BLaER1 (cell line): ENCODE data around the gene POLR1D.

Experiments used
- H3K27ac ChIP-seq: shearing (Covaris generic); formaldehyde crosslinking; 2 replicates; pipeline ENCODE4 v1.8.1; 2022
- H3K27me3 ChIP-seq: shearing (Covaris generic); formaldehyde crosslinking; 2 replicates; pipeline ENCODE4 v1.8.1; 2022
- H3K36me3 ChIP-seq: shearing (Covaris generic); formaldehyde crosslinking; 2 replicates; pipeline ENCODE4 v1.8.1; 2022
- H3K4me1 ChIP-seq: shearing (Covaris generic); formaldehyde crosslinking; 2 replicates; pipeline ENCODE4 v1.8.1; 2022
- H3K4me2 ChIP-seq: shearing (Covaris generic); formaldehyde crosslinking; 2 replicates; pipeline ENCODE4 v1.8.1; 2022
- H3K4me3 ChIP-seq: shearing (Covaris generic); formaldehyde crosslinking; 2 replicates; pipeline ENCODE4 v1.8.1; 2022
- H3K9ac ChIP-seq: shearing (Covaris generic); formaldehyde crosslinking; 2 replicates; pipeline ENCODE4 v1.8.1; 2022
- H3K9me3 ChIP-seq: shearing (Covaris generic); formaldehyde crosslinking; 2 replicates; pipeline ENCODE4 v1.8.1; 2022
- H4K20me1 ChIP-seq: shearing (Covaris generic); formaldehyde crosslinking; 2 replicates; pipeline ENCODE4 v1.8.1; 2022
- Cebpa-rat ChIP-seq: shearing (Covaris generic); IDR thresholded peaks from 2 replicates; pipeline ENCODE4 v1.8.1; 2022

The POLR1D gene

DNA sequence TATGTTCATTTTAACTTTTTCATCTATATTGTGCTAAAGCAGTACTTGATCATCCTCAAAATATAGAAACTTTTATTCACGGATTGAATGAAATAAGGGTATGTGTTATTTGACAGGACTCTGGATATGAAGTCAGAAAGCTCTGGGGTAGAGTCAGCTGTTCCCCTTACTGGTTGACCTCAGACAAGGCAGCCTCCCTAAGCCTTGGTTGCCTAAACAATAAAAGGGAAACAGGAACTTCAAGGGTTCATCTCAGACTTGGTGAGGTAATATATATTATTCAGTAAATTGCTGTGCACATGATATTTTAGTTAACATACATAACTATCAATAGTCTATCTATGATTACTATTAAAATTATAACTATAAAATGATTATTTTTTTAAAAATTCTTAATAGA lies 13.6 kb downstream of the POLR1D start:
- Histone ChIP-seq H3K27ac (no peak overlapping the region), H3K4me1 (peaks cover 16% of the 10 kb centered on the region), H3K27me3 (no peaks in the 10 kb centered on the region), H4K20me1 (peaks cover 97% of the 10 kb centered on the region), H3K4me2 (no peak overlapping the region), H3K36me3 (peaks cover 69% of the 10 kb centered on the region), H3K9ac (no peak overlapping the region), H3K4me3 (no peak overlapping the region), H3K9me3 (no peaks in the 10 kb centered on the region)
- no peak for TF ChIP-seq Cebpa-rat

DNA sequence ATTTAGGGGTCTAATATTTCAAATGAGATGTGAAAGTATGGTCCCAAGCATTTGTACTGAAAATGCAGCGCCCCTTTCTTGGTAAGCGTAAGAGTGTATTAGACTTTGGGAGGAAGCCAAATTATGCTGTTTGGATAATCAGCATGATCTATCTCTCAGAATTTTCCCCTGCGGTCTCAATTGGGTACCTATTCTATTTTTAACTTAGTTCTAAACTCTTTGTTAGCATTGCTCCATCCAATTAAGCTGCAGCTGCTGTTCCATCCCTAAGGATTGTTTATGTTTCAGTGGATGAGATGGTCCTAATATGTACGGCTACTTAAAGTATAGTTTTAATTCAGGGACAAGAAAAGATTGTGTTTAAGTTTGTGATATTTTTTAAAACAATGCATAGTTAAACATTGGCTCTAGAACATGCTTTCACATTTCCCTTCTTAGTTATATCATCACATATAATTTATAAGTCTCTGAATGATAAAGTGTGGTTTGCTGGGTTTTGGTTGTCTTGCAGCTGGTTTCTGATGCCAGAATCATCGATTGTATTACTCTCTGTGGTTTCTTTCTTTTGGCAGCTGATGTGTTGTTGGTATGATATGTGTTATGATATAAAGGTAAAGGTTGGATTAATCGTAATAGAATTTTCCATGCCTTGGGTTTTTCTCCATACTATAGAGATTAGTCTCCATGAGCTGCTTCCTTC lies 15.0 kb downstream of the POLR1D start:
- Histone ChIP-seq H3K36me3 (peaks cover 55% of the 10 kb centered on the region), H3K4me3 (no peak overlapping the region), H3K4me2 (peak overlapping the region; percentile 16; the same call in 1 of the 2 replicates), H3K4me1 (peaks cover 24% of the 10 kb centered on the region), H3K27ac (0 out of 2 replicates have a peak overlapping the region, but pooled peaks have one; percentile 19), H3K9me3 (no peaks in the 10 kb centered on the region), H3K9ac (no peak overlapping the region), H3K27me3 (no peaks in the 10 kb centered on the region), H4K20me1 (peaks cover 96% of the 10 kb centered on the region)
- no peak for TF ChIP-seq Cebpa-rat

DNA sequence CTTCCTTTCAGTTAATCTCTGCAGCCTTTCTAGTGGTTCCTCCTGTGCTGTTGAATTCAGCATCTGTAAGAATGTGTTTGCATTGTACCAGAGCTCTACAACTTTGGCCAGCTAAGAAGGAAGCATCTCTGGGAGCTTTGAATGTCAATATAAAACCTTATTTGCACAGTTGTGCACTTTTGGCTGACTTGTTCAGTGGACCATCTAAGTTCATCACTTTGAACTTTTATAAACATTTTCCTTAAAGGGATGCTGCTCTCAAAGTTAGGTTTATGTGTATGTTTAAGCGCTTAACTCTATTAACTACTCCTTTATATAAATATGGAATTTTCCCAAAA lies 15.6 kb downstream of the POLR1D start:
- H4K20me1 ChIP-seq: peaks cover 96% of the 10 kb centered on the region
- no peak overlapping the region for H3K4me3 ChIP-seq
- no peaks in the 10 kb centered on the region for H3K9me3 ChIP-seq
- no peak overlapping the region for H3K9ac ChIP-seq
- H3K27me3 ChIP-seq: no peaks in the 10 kb centered on the region
- H3K4me1 ChIP-seq: peaks cover 30% of the 10 kb centered on the region
- no peak overlapping the region for H3K27ac ChIP-seq
- no peak for TF ChIP-seq Cebpa-rat
- H3K4me2 ChIP-seq: peak overlapping the region; percentile 16; the same call in 1 of the 2 replicates
- peaks cover 50% of the 10 kb centered on the region for H3K36me3 ChIP-seq

DNA sequence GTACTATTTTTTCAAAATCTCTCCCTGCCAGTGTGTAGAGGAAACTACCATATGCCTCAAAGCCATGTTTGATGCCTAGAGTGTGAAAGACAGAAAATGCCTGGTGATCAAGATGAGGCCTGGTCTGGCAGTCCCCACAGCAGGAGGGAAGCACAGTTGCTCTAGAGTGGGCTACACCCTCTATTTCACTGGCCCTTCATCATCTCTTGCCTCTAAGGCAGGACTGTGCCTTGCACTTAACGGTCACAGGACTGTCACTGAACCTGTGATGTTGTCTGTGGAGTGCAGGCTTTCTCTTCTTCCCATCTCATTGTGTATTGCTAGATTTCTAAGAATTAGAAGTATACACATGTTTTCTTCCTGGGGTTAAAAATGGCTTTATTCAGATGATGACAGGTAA lies 16.3 kb downstream of the POLR1D start:
- no peak overlapping the region for H3K27ac ChIP-seq
- TF ChIP-seq Cebpa-rat: no peak
- peaks cover 42% of the 10 kb centered on the region for H3K36me3 ChIP-seq
- H3K4me2 ChIP-seq: no peak overlapping the region
- H4K20me1 ChIP-seq: peaks cover 96% of the 10 kb centered on the region
- H3K9me3 ChIP-seq: no peaks in the 10 kb centered on the region
- H3K4me3 ChIP-seq: no peak overlapping the region
- H3K27me3 ChIP-seq: no peaks in the 10 kb centered on the region
- peaks cover 37% of the 10 kb centered on the region for H3K4me1 ChIP-seq
- H3K9ac ChIP-seq: no peak overlapping the region

DNA sequence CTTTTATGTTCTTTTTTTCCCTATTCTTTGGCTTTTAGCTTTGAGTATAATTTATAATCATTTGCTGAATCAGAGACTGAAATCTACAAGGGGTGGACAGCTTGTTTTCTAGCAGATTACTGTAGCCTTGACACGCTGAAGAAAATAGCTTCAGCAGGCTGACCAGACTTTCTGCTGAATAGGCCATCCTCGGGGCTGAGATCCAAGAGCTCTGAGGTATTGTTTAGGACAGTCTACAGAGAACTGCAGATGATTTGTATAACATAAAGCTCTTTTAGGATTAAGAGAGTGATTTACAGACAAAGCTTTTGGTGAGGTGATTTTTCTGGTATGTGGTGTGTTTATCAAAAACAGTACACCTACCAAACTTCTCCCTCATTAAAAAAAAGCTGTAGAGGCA lies 16.8 kb downstream of the POLR1D start:
- H3K27ac ChIP-seq: no peak overlapping the region
- H4K20me1 ChIP-seq: peaks cover 96% of the 10 kb centered on the region
- no peak overlapping the region for H3K4me3 ChIP-seq
- no peak overlapping the region for H3K9ac ChIP-seq
- H3K4me1 ChIP-seq: peaks cover 42% of the 10 kb centered on the region
- H3K4me2 ChIP-seq: no peak overlapping the region
- TF ChIP-seq Cebpa-rat: no peak
- H3K9me3 ChIP-seq: no peaks in the 10 kb centered on the region
- peaks cover 37% of the 10 kb centered on the region for H3K36me3 ChIP-seq
- no peaks in the 10 kb centered on the region for H3K27me3 ChIP-seq

DNA sequence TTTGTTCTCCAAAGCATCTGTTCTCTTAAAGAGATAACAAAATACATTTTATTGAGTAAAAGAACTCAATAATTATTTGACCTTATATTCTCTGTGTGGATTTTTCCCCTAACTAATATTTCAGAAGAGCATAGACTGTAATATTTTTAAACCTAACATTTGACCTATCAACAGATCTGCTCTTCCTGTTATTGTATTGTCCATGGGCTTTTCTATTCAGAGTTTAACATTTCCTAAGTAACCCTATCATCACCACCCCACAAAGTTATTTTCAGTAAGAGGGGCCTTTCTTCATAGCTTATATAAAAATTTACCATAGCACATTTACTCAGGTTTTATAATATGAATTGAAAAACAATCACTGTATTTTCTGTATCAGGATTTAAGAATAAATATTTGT lies 17.5 kb downstream of the POLR1D start:
- H3K27ac ChIP-seq: no peak overlapping the region
- H3K9me3 ChIP-seq: no peaks in the 10 kb centered on the region
- H3K4me3 ChIP-seq: no peak overlapping the region
- peaks cover 49% of the 10 kb centered on the region for H3K4me1 ChIP-seq
- no peak overlapping the region for H3K4me2 ChIP-seq
- no peak overlapping the region for H3K9ac ChIP-seq
- TF ChIP-seq Cebpa-rat: no peak
- H3K27me3 ChIP-seq: no peaks in the 10 kb centered on the region
- peaks cover 31% of the 10 kb centered on the region for H3K36me3 ChIP-seq
- peaks cover 96% of the 10 kb centered on the region for H4K20me1 ChIP-seq

DNA sequence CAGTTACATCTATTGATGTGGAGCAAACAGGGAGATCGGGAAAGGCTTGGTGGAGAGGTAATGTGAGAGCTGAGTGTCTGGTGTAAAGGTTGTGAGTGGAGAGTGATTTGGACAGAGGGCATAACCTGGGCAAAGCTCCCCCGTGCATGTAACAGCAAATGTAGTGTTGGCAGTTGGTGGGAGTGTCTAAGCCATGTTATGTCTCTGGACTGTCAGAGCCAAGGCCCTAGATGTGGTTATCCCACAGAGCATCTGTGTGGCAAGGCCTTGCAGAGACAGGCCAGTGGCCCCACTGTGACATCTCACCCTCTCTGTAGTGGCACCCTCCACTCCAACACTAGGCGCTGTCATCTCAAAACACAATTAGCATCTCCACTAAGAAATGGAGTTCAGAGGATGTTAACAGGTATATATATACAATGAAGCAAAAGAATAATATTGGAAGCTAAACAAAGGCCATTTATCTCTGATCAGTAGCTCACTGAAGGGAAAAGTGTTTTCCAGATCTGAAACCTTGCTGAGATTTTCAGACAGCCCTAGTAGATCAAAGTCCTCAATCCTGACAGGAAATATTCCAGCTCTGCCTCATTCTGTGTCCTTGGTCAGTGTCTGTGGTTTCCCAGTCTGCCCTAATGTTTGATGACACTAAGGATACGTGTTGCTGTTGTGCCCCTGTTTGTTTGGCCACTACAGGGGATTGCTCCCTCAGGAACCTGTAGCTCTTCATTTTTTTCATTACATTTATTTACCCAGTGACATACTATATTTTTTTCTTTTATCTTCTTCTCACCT lies 20.2 kb downstream of the POLR1D start:
- Histone ChIP-seq H3K9ac (no peak overlapping the region), H3K27me3 (no peaks in the 10 kb centered on the region), H3K4me1 (peaks cover 47% of the 10 kb centered on the region), H3K36me3 (peaks cover 24% of the 10 kb centered on the region), H4K20me1 (peaks cover 88% of the 10 kb centered on the region), H3K4me3 (no peak overlapping the region), H3K4me2 (peak overlapping the region; percentile 61), H3K9me3 (0 out of 2 replicates have a peak, but pooled peaks cover 7% of the 10 kb centered on the region), H3K27ac (peak overlapping the region; percentile 5; the same call in 1 of the 2 replicates)
- no peak for TF ChIP-seq Cebpa-rat

DNA sequence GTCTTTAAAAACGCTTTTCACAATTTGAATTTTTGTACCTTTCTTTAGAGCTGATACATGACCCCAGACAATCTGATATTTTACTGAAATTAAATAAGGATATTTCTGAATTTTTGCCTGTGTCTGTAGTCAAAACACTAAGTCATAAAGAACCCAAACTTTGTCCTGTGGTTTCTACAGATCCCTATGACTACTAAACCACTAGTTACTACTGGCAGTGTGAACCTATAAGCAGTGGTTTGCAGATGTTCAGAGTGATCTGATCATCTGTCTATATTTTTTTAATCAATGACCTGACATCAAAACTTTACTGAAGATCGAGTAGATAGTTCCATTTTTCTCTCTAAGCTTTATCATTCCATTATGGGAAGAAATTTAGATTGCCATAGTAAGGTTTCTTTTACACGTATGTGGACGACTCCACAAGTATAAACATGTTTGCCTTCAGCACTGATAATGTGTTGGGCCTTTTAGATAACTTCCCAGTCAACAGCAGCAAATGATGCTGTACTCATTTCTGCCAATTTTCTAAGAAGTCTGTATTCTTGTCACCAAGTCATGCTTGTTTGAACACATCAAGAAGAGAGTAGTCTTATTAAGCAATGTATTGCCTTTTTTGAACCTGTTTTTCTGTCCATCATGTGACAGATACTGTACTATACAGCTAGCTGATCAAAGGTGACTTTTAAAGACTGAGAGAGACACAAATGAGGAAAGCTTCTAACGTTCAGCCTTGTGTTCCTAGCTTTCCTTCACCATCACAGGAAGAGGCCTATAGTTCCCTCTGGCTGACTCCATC lies 21.8 kb downstream of the POLR1D start:
- peak overlapping the region; percentile 46; the same call in 1 of the 2 replicates for H3K27ac ChIP-seq
- H3K9ac ChIP-seq: peak overlapping the region; percentile 17
- H3K4me3 ChIP-seq: no peak overlapping the region
- H3K4me2 ChIP-seq: peak overlapping the region; percentile 61
- TF ChIP-seq Cebpa-rat: 0 out of 2 replicates have a peak, but pooled peaks have one; percentile 30
- H4K20me1 ChIP-seq: peaks cover 72% of the 10 kb centered on the region
- H3K4me1 ChIP-seq: peaks cover 43% of the 10 kb centered on the region
- peaks cover 21% of the 10 kb centered on the region for H3K36me3 ChIP-seq
- peaks cover 14% of the 10 kb centered on the region for H3K9me3 ChIP-seq
- H3K27me3 ChIP-seq: no peaks in the 10 kb centered on the region

DNA sequence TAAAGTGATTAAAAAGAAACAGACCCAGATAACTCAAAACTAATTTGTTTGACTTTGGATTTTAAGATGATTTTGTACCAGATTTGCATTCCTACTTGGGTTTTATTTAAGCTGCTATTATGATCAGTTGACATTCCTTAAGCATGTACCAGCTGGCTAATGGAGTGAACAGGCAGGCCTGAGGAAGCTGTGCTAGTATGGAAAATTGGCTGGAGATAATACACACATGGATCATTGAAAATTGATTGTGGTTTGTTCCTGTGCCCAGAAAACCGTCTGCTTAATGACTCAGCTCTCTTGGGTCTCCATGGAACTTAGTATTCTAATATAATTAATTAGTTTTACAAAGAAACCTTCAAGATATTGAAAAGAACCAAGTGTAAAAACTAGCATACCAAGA lies 22.6 kb downstream of the POLR1D start:
- H3K4me3 ChIP-seq: no peak overlapping the region
- H3K4me2 ChIP-seq: peak overlapping the region; percentile 61

More for the DNA sequence above, 22.6 kb downstream of the POLR1D start:
- Histone ChIP-seq H4K20me1 (peaks cover 64% of the 10 kb centered on the region), H3K9me3 (peaks cover 21% of the 10 kb centered on the region), H3K27ac (peak overlapping the region; percentile 46; the same call in 1 of the 2 replicates), H3K9ac (peak overlapping the region; percentile 17; the same call in 1 of the 2 replicates), H3K36me3 (peaks cover 29% of the 10 kb centered on the region), H3K4me1 (peaks cover 43% of the 10 kb centered on the region), H3K27me3 (no peaks in the 10 kb centered on the region)
- no peak for TF ChIP-seq Cebpa-rat
